H1 (cell line): ENCODE data around the gene TSPEAR. TPM values are rescaled to one million over a fixed set of nuclear protein-coding genes. Genes with fewer than 3 reads are reported as not detected.

Experiments
- CTCF ChIA-PET: fragments of 300-600 bp; sonication (Branson Sonifier 250); formaldehyde crosslinking; loops from one replicate; lab custom pipeline; 2021; ENCODE audit not compliant: partially characterized antibody; lab: Charles Lee
- POLR2A ChIA-PET: fragments of 300-600 bp; sonication (Branson Sonifier 250); formaldehyde crosslinking; loops from one replicate; lab custom pipeline; 2021; ENCODE audit warnings: inconsistent platforms; ENCODE audit not compliant: partially characterized antibody; lab: Charles Lee
- DNase-seq, 2 experiments: peaks; one replicate each; pipeline versions ENCODE4 v3.0.0 to v3.0.0-alpha.2; 2010 to 2022; ENCODE audit warnings: low spot score in 2 of 2, low read depth in 1 of 2, mixed read lengths in 1 of 2
- FAIRE-seq: peaks from 2 replicates; lab custom pipeline; 2011; peaks lifted over from hg19 to GRCh38; lab: Jason Lieb, UNC
- H2AFZ ChIP-seq: 2 replicates; pipeline ENCODE4 v1.8.1; 2012; ENCODE audit warnings: low read length, inconsistent platforms
- H2AK5ac ChIP-seq: 2 replicates; pipeline ENCODE4 v1.6.1; 2013; ENCODE audit warnings: low read depth, low read length
- H2BK120ac ChIP-seq: replicated peaks from 2 replicates; pipeline ENCODE3; 2013; ENCODE audit warnings: low read depth, low read length, inconsistent platforms
- H2BK12ac ChIP-seq: 2 replicates; pipeline ENCODE4 v1.6.1; 2013; ENCODE audit warnings: low read depth, low read length
- H2BK15ac ChIP-seq: 2 replicates; pipeline ENCODE4 v1.6.1; 2013; ENCODE audit warnings: low read length
- H2BK20ac ChIP-seq: 2 replicates; pipeline ENCODE4 v1.6.1; 2013; ENCODE audit warnings: low read length
- H2BK5ac ChIP-seq: 2 replicates; pipeline ENCODE4 v1.6.1; 2013; ENCODE audit warnings: low read depth, low read length
- H3K14ac ChIP-seq: 2 replicates; pipeline ENCODE4 v1.6.1; 2013; ENCODE audit warnings: inconsistent platforms; ENCODE audit not compliant: insufficient read length
- H3K18ac ChIP-seq: 2 replicates; pipeline ENCODE4 v1.6.1; 2013; ENCODE audit warnings: low read length; ENCODE audit errors: extremely low read depth
- H3K23ac ChIP-seq: 2 replicates; pipeline ENCODE4 v1.6.1; 2013; ENCODE audit warnings: inconsistent platforms; ENCODE audit not compliant: insufficient read length
- H3K23me2 ChIP-seq: 2 replicates; pipeline ENCODE4 v1.6.1; 2013; ENCODE audit warnings: low read depth, low read length
- H3K27ac ChIP-seq: 2 replicates; pipeline ENCODE4 v1.6.1; 2011; ENCODE audit warnings: low read depth, low read length, inconsistent platforms
- H3K27me3 ChIP-seq, 4 experiments: replicated peaks in 1 of 4; 1 replicate in 1 of 4; 2 replicates in 3 of 4; pipeline versions ENCODE4 v1.6.1 to v1.8.1; 2011 to 2013; ENCODE audit warnings: low read length in 3 of 4, mild to moderate bottlenecking in 3 of 4, inconsistent platforms in 2 of 4, mixed read lengths in 2 of 4, moderate library complexity in 1 of 4; ENCODE audit not compliant: control insufficient read depth in 3 of 4, insufficient read depth in 3 of 4; ENCODE audit errors: extremely low read depth in 1 of 4
- H3K36me3 ChIP-seq, 4 experiments: 2 replicates each; pipeline versions ENCODE4 v1.6.1 to v1.8.1; 2011 to 2013; ENCODE audit warnings: mild to moderate bottlenecking in 4 of 4, low read length in 3 of 4, moderate library complexity in 2 of 4, control low read depth in 1 of 4, inconsistent platforms in 1 of 4; ENCODE audit not compliant: insufficient read depth in 4 of 4, control insufficient read depth in 2 of 4
- H3K4ac ChIP-seq: replicated peaks from 2 replicates; pipeline ENCODE3; 2013; ENCODE audit warnings: low read length, low read depth, mixed read lengths, inconsistent platforms; ENCODE audit not compliant: insufficient read length
- H3K4me1 ChIP-seq, 4 experiments: replicated peaks in 1 of 4; 1 replicate in 1 of 4; 2 replicates in 3 of 4; pipeline versions ENCODE4 v1.6.1 to v1.8.1; 2011 to 2013; ENCODE audit warnings: low read length in 3 of 4, inconsistent platforms in 2 of 4, mixed read lengths in 1 of 4; ENCODE audit not compliant: insufficient read depth in 4 of 4, control insufficient read depth in 3 of 4
- H3K4me2 ChIP-seq, 2 experiments: 2 replicates each; pipeline versions ENCODE4 v1.6.1 to v1.8.1; 2011 to 2013; ENCODE audit warnings: low read depth in 2 of 2, low read length in 2 of 2, control low read depth in 1 of 2, inconsistent platforms in 1 of 2, mild to moderate bottlenecking in 1 of 2; ENCODE audit not compliant: insufficient read depth in 1 of 2
- H3K4me3 ChIP-seq, 4 experiments: fragments of 200-600, 300-600 bp in 1 of 4; sonication (generic), shearing (Covaris generic), sonication (Bioruptor Twin) in 1 of 4; 2 replicates each; pipeline versions ENCODE4 v1.5.1 to v1.8.1; 2011 to 2016; ENCODE audit warnings: low read length in 4 of 4, low read depth in 3 of 4, control low read depth in 2 of 4, inconsistent platforms in 2 of 4, mild to moderate bottlenecking in 2 of 4, mixed read lengths in 1 of 4, moderate library complexity in 1 of 4; ENCODE audit not compliant: insufficient read depth in 2 of 4; ENCODE audit errors: extremely low read depth in 1 of 4
- H3K56ac ChIP-seq: replicated peaks from 2 replicates; pipeline ENCODE3; 2013; ENCODE audit warnings: low read depth, mild to moderate bottlenecking, mixed read lengths, low read length, inconsistent platforms; ENCODE audit not compliant: insufficient read length
- H3K79me1 ChIP-seq: 2 replicates; pipeline ENCODE4 v1.6.1; 2013; ENCODE audit warnings: low read depth, low read length, control low read depth
- H3K79me2 ChIP-seq, 2 experiments: 2 replicates each; pipeline versions ENCODE4 v1.6.1 to v1.8.1; 2012 to 2013; ENCODE audit warnings: low read length in 2 of 2, mild to moderate bottlenecking in 2 of 2, inconsistent platforms in 1 of 2; ENCODE audit not compliant: insufficient read depth in 2 of 2, control insufficient read depth in 1 of 2
- H3K9ac ChIP-seq, 4 experiments: replicated peaks in 1 of 4; 1 replicate in 1 of 4; 2 replicates in 3 of 4; pipeline versions ENCODE4 v1.6.1 to v1.8.1; 2011 to 2013; ENCODE audit warnings: low read depth in 3 of 4, low read length in 3 of 4, control low read depth in 2 of 4, mild to moderate bottlenecking in 2 of 4, moderate library complexity in 2 of 4, inconsistent platforms in 1 of 4; ENCODE audit errors: extremely low read depth in 1 of 4
- H3K9me3 ChIP-seq, 2 experiments: 2 replicates each; pipeline versions ENCODE4 v1.6.1 to v1.8.1; 2012 to 2013; ENCODE audit warnings: mild to moderate bottlenecking in 2 of 2, moderate library complexity in 2 of 2, control low read depth in 1 of 2, inconsistent platforms in 1 of 2, low read depth in 1 of 2, low read length in 1 of 2, mixed read lengths in 1 of 2; ENCODE audit not compliant: insufficient read depth in 2 of 2
- H4K20me1 ChIP-seq, 2 experiments: replicated peaks in 1 of 2; 2 replicates each; pipeline versions ENCODE3 to v1.8.1; 2011 to 2013; ENCODE audit warnings: inconsistent platforms in 2 of 2, low read length in 2 of 2, mild to moderate bottlenecking in 1 of 2; ENCODE audit not compliant: insufficient read depth in 2 of 2, control insufficient read depth in 1 of 2
- H4K5ac ChIP-seq: 2 replicates; pipeline ENCODE4 v1.6.1; 2013; ENCODE audit warnings: low read length, low read depth, mixed read lengths, inconsistent platforms; ENCODE audit not compliant: insufficient read length
- H4K8ac ChIP-seq: 2 replicates; pipeline ENCODE4 v1.8.0; 2013; ENCODE audit warnings: mild to moderate bottlenecking, moderate library complexity, low read length, inconsistent platforms; ENCODE audit not compliant: insufficient read depth; ENCODE audit errors: extremely low read depth
- H4K91ac ChIP-seq: replicated peaks from 2 replicates; pipeline ENCODE3; 2013; ENCODE audit warnings: low read length, mixed read lengths, inconsistent platforms; ENCODE audit not compliant: insufficient read length
- CHD2 ChIP-seq: IDR thresholded peaks from 2 replicates; pipeline ENCODE4 v1.6.1; 2012; ENCODE audit warnings: low read length, improper control_type of control experiment
- EGR1 ChIP-seq: IDR thresholded peaks from 2 replicates; pipeline ENCODE4 v1.6.1; 2011; ENCODE audit warnings: low read depth, low read length, borderline replicate concordance
- JUND ChIP-seq: IDR thresholded peaks from 2 replicates; pipeline ENCODE4 v1.6.1; 2011; ENCODE audit warnings: mild to moderate bottlenecking, improper control_type of control experiment, low read length
- KDM1A ChIP-seq: fragments of 200-600, 300-600 bp; sonication (generic); IDR thresholded peaks from 2 replicates; pipeline ENCODE4 v1.7.1; 2016; ENCODE audit warnings: mild to moderate bottlenecking, low read length, borderline replicate concordance
- MAFK ChIP-seq: IDR thresholded peaks from 2 replicates; pipeline ENCODE4 v1.6.1; 2012; ENCODE audit warnings: low read depth, mild to moderate bottlenecking, improper control_type of control experiment, low read length
- RBBP5 ChIP-seq: IDR thresholded peaks from 2 replicates; pipeline ENCODE4 v1.7.1; 2012; ENCODE audit warnings: low read depth, mild to moderate bottlenecking, inconsistent platforms, low read length, moderate library complexity, borderline replicate concordance
- TAF7 ChIP-seq: optimal IDR thresholded peaks from 2 replicates; pipeline ENCODE3; 2011; ENCODE audit warnings: low read depth, mild to moderate bottlenecking, inconsistent platforms, low read length, moderate library complexity, borderline replicate concordance
- WGBS, 2 experiments: shearing (Covaris generic) in 1 of 2; methylation state at CpG; one replicate each; pipeline versions ENCODE4 v1.1.6 to v1.1.7; 2013 to 2015; ENCODE audit warnings: low lambda C conversion rate in 2 of 2, mixed read lengths in 2 of 2, inconsistent platforms in 1 of 2, low coverage in 1 of 2, missing lambda C conversion rate in 1 of 2; ENCODE audit not compliant: insufficient replicate concordance in 2 of 2, insufficient coverage in 1 of 2, insufficient read length in 1 of 2; ENCODE audit errors: extremely low coverage in 1 of 2, missing lambda C conversion rate in 1 of 2; 5-methylcytosine and 5-hydroxymethylcytosine counted together
- polyA plus RNA-seq, 7 experiments: library from polyadenylated mRNA; depleted of rRNA in 3 of 7; stranded (reverse) in 5 of 7; unstranded in 2 of 7; fragments of >200 nt in 5 of 7; fragments of 200-250 nt in 2 of 7; gene quantifications; 1 replicate in 5 of 7; 2 replicates in 1 of 7; 4 replicates in 1 of 7; pipeline versions ENCODE4 v1.2.1 to v1.2.3, GENCODE V29; 2011 to 2013; ENCODE audit warnings: missing spikeins in 2 of 7, mixed read lengths in 2 of 7
- total RNA-seq: library from RNA; stranded (reverse); fragmentation: NEBNext Ultra II Directional; extraction: Animal tissue kit (Norgen Biotek cat#: 25700); gene quantifications from 2 replicates; pipeline ENCODE4 v1.2.1, GENCODE V29; 2021
- TF ChIP-seq, protein P1 (sequence below): IDR thresholded peaks from 2 replicates; pipeline ENCODE4 v1.6.1; 2011; ENCODE audit warnings: low read depth, mild to moderate bottlenecking, low read length; ENCODE audit not compliant: insufficient read depth

TSPEAR gene
- total and polyA plus RNA-seq, 2 of the 8 experiments (the other 6 are each of a cell fraction or from before 2014, with no cell fraction given) = 0.58 to 0.89 TPM

DNA sequence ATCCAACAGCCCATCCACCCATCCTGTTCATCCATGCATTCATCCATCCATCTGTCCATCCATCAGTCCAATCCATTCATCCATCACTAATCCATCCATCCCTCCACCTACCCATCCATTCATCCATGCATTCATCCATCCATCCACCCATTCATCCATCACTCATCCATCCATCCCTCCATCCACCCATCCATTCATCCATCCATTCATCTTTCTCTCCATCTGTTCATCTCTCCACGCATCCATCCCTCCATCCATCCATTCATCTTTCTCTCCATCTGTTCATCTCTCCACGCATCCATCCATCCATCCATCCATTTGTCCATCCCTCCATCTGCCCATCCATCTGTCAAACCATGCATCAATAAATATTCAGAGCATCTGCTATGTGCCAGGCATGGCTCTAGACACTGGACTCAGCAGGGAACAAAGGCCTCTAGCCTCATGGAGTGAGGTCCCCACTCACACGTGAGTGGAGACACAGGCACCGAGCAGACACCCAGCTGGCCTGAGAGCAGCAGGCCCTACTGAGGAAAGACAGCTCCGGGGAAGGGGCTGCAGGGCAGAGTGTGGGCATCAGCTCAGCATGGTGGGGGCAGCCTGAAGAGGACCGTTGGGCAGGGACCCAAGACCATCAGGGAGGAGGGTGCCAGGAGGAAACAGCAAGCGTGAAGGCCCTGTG lies 181.0 kb downstream of the TSPEAR start:
- Histone ChIP-seq H3K27ac (no peak overlapping the region), H3K23ac (no peak overlapping the region), H2AK5ac (peak overlapping the region; percentile 75; the same call in 1 of the 2 replicates), H3K36me3 (no peaks in the 10 kb centered on the region), H4K20me1 (peaks cover 0 to 2% of the 10 kb centered on the region in 2 experiments), H3K4me1 (peaks cover 0 to 3% (median 0%) of the 10 kb centered on the region in 4 experiments; a peak in 1 of 7 replicates), H4K5ac (no peak overlapping the region), H3K18ac (no peak overlapping the region), H3K4me3 (no peak overlapping the region), H2BK15ac (no peak overlapping the region), H3K9ac (no peak overlapping the region), H3K9me3 (no peaks in the 10 kb centered on the region), H3K23me2 (peaks cover 4% of the 10 kb centered on the region; the same call in 1 of the 2 replicates), H2BK120ac (no peak overlapping the region), H2AFZ (no peak overlapping the region), H2BK5ac (no peak overlapping the region), H4K91ac (no peak overlapping the region), H3K56ac (no peak overlapping the region), H3K4me2 (no peak overlapping the region), H2BK20ac (no peak overlapping the region), H3K79me1 (no peaks in the 10 kb centered on the region), H4K8ac (no peak overlapping the region), H3K4ac (no peak overlapping the region), H3K27me3 (0 out of 7 replicates have a peak, but pooled peaks cover 0 to 2% (median 0%) of the 10 kb centered on the region in 4 experiments), H2BK12ac (no peak overlapping the region), H3K14ac (no peak overlapping the region), H3K79me2 (no peaks in the 10 kb centered on the region)
- POLR2A ChIA-PET = interaction anchor here (0.8 to 1.0 kb wide), 2 partner anchors 9 to 15 kb away, joined by 3 read pairs; no protein-coding TSS in a partner anchor
- DNase-seq (no peak), FAIRE-seq (no peak)
- 89 to 100% methylated on average over 1 to 7 of the region's 7 CpGs for WGBS, 2 experiments
- CTCF ChIA-PET = interaction anchor here (1.3 to 1.7 kb wide), 4 partner anchors 10 to 263 kb away, joined by 3 to 4 read pairs (median 4); no protein-coding TSS in a partner anchor
- TF ChIP-seq, protein P1, sequence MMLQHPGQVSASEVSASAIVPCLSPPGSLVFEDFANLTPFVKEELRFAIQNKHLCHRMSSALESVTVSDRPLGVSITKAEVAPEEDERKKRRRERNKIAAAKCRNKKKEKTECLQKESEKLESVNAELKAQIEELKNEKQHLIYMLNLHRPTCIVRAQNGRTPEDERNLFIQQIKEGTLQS = no peak
- TF ChIP-seq KDM1A (no peak), TAF7 (no peak), JUND (no peak), CHD2 (no peak), EGR1 (no peak), RBBP5 (no peak), MAFK (no peak)
